Measurements from ENCODE around the gene MYCL. TPM values are rescaled to one million over a fixed set of nuclear protein-coding genes. Genes with fewer than 3 reads are reported as not detected.

Gene MYCL
- total and polyA plus RNA-seq, 2 of the 13 experiments (the other 11 are each of a cell fraction or from before 2014, with no cell fraction given): 0.31 to 1.7 TPM

- Histone ChIP-seq H4K20me1 (ENCODE audit: insufficient read depth, low read length) (0 out of 2 replicates have a peak, but pooled peaks cover 3% of the 10 kb centered on the region), H3K4me1 (ENCODE audit: insufficient read depth, low read length) (peaks cover 18% of the 10 kb centered on the region), H3K4me2 (ENCODE audit: low read depth, low read length) (no peak overlapping the region), H3K9me3 (ENCODE audit: low read length) (no peaks in the 10 kb centered on the region), H3K27ac (ENCODE audit: extremely low read length, insufficient read depth, low read length) (no peak overlapping the region), H3K4me3 (replicated peaks in 1 of 3; ENCODE audit: insufficient read depth in 1 of 3, low read depth in 2 of 3, low read length in 3 of 3) (no peak overlapping the region), H3K9ac (ENCODE audit: insufficient read depth, low read depth, low read length) (no peak overlapping the region), H3K79me2 (ENCODE audit: insufficient read depth, low read length) (peaks cover 56% of the 10 kb centered on the region), H3K36me3 (replicated peaks in 1 of 2; ENCODE audit: control insufficient read depth in 1 of 2, insufficient read depth in 2 of 2, low read length in 2 of 2) (peaks cover 3 to 20% of the 10 kb centered on the region in 2 experiments; a peak in 4 of 5 replicates), H2AFZ (ENCODE audit: low read length) (no peak overlapping the region), H3K27me3 (ENCODE audit: control insufficient read depth in 1 of 2, insufficient read depth in 2 of 2, low read length in 2 of 2) (no peaks in the 10 kb centered on the region)
- 97% methylated on average over 3 of the region's 3 CpGs for WGBS (ENCODE audit: low lambda C conversion rate)
- BruUV-seq (replicated peaks): no TSS peak
- DNase-seq (ENCODE audit: low spot score) (no peak), ATAC-seq (no peak), FAIRE-seq (no peak)
- TF ChIP-seq ZNF784 (CRISPR knock-in tag; IDR thresholded peaks at IDR 0.05; ENCODE audit: borderline replicate concordance): no peak
- no peak for TF ChIP-seq ZKSCAN8 (CRISPR knock-in tag; IDR thresholded peaks at IDR 0.05; ENCODE audit: borderline replicate concordance)
- no peak for TF ChIP-seq PREB (CRISPR knock-in tag; IDR thresholded peaks at IDR 0.05)
- TF ChIP-seq ZFP82 (CRISPR knock-in tag; IDR thresholded peaks at IDR 0.05; ENCODE audit: borderline replicate concordance): no peak
- TF ChIP-seq ZNF350 (CRISPR knock-in tag; IDR thresholded peaks at IDR 0.05; ENCODE audit: borderline replicate concordance, low read depth): no peak
- TF ChIP-seq ZNF646 (CRISPR knock-in tag; IDR thresholded peaks at IDR 0.05): no peak
- no peak for TF ChIP-seq ZNF512 (CRISPR knock-in tag; IDR thresholded peaks at IDR 0.05)
- TF ChIP-seq ZNF33B (CRISPR knock-in tag; IDR thresholded peaks at IDR 0.05): no peak
- TF ChIP-seq ZNF484 (CRISPR knock-in tag; IDR thresholded peaks at IDR 0.05; ENCODE audit: borderline replicate concordance, low read depth): no peak
- no peak for TF ChIP-seq ZNF280B (CRISPR knock-in tag; IDR thresholded peaks at IDR 0.05; ENCODE audit: borderline replicate concordance)
- in situ Hi-C loops (cut with HindIII; ENCODE audit: extremely low pct_ligation_motif_present, low pct_unique_long_range_greater_than_20kb): no loop called here
- POLR2A ChIA-PET: no interaction called here
- intact Hi-C loops (cut with micrococcal nuclease; ENCODE audit: unreplicated experiment): loop anchor here (1.0 kb wide), 1 partner anchor 33 kb away; no protein-coding TSS in a partner anchor
- CTCF ChIA-PET (ENCODE audit: low intra/inter-chr PET ratio, low total read pairs): no interaction called here
These were observed 43.4 kb downstream of the MYCL start for GRCh38 chr1:39858315-39858714.
